DMS53 (cell line): ENCODE results near the gene NFIA.

Source experiments
- DNase-seq: peaks from one replicate; lab custom pipeline; 2025; lab: John Stamatoyannopoulos, UW

Gene NFIA

GRCh38 chr1:61082311-61083012 lies at the start of gene NFIA:
Gene NFIA (plus strand): TSS chr1:61082561.
- peak; percentile 94 for DNase-seq

DNA sequence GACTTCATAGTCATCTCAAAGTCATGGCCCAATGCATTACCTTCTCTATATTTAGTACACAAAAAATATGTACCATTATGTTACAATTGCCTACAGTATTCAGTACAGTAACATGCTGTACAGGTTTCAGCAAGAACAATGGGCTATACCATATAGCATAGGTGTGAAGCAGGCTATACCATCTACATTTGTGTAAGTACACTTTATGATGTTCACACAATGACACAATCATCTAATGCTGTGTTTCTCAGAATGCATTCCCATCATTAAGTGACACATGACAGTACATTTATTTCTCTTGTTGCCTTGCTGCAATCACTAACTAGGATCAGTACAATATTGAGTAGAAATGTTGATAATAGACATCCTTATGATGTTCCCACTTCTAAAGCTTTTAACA lies 46.5 kb upstream of the NFIA start:
- DNase-seq = peak; percentile 30

DNA sequence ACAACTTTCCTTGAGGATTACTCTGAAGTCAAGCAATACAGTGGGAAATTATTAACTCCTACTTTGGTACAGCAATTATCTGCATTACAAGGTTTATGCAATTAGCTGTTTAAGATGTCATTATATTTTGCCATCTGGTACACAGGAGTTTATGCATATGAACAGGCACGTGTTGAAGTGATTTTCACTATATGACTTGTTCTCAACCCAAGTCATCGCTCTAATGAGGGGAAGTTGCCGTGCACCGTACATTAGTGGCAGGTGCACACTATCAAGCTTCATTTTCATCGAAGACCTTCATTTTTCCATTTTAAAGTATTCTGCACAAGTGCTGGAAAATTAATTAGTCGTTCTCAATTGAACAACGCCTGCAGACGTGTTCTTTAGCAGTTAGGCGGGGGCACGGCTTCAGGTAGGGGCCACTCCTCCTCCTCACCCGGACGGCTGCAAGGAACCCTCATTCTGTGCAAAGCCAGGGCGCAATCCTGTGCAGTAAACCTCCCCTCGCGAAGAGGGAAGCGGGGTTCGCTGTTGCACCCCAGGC lies 39.8 kb upstream of the NFIA start:
- DNase-seq = no peak

DNA sequence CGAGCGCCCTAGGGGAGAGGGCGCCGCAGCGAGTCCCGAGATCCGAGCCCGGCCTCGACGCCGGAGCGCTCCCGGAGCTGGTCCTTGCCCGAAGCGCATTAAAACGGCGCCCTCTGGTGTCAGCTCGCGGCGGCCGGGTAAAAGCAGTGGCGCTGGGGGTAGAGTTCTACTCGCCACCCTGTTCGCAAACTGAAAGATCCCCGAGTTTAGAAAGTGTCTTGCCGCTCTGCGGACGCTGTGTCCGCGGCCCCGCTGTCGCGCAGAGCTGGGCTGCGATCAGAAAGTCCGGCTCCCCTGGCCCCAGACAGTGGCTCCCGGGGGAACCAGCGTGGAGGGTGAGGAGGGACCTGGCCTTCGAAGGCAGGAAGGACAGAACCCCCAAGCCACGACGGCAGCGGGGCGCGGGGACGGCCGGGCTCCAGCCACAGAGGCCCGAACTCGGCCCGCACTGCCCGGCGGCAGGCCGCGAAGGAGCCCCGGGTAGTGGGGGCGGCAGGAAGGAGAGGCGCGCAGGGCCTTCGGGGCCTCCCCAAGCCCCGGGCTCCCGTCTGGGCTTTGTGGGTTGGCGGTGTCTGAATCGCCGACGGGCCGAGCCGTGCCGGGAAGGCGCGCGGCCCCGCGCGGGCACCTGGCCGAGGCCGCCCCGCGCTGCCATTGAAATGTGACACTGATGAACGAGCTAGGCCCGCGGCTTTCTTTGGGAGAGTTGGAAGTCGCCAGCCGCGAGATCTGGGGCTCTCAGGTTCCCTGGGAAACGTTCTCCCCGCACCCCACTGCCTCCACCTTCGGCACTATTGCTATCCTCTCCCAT lies 39.1 kb upstream of the NFIA start:
- peak; percentile 95 for DNase-seq

- DNase-seq = no peak
Observed at GRCh38 chr1:61046434-61046833, 35.9 kb upstream of the NFIA start.

GRCh38 chr1:61047061-61047460 lies 35.3 kb upstream of the NFIA start:
- DNase-seq = no peak

GRCh38 chr1:61049850-61050540 lies 32.4 kb upstream of the NFIA start:
- peak; percentile 96 for DNase-seq

DNA sequence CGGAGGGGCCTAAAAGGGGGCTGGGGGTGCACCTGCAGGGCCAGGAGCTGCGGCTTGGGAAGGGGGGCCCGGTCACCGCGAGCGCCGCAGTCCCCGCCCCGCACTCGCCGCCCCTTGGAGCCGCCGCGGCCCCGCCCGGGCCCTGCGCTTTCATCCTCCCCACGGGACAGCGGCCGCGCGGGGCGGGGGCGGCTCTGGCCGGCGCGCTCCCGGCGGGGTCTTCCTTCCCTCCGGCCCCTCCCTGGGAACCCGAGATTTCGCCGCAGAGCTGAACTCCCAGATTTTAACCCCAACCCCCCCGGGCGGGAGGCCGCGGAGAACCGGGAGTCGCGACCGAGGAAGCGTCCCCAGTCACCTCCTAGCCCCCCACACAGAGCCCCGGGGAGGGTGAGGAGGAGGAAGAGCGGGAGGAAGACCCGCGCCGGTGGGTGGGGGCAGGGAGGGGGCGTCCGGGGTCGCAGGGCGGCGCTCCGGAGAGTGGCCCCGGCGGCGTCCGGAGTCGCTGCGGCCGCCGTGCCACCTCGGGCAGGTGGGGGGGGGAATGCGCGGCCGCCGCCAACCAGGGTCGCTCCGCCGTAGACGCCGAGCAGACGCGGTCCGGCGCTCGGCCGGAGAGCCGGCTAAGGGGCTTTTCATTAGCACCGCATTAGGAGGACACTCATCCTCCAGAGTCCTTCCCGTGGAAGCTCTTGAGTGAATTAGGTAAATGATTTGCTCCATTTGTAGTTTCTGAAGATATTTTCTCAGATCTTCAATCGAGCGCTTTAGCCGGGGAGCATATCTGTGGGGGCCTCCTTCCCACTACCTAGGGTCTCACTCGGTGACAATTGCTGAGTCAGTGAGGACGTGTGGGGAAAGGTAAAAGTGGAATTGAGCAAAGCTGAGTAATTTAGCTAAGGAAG lies 31.6 kb upstream of the NFIA start:
- DNase-seq = peak; percentile 77

DNA sequence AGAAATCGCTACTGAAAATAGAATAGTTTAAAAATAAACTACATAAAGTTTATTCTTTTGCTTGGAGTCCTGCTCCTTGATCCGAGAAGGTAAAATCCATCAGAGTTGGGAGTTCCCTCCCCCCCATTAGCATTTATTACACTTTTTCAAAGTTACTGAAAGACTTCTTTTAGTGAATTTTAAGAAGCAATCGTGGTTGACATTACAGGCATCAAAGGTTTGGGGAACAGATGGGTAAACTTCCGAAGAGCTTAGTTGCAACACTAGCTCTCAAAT lies 31.0 kb upstream of the NFIA start:
- no peak for DNase-seq

DNA sequence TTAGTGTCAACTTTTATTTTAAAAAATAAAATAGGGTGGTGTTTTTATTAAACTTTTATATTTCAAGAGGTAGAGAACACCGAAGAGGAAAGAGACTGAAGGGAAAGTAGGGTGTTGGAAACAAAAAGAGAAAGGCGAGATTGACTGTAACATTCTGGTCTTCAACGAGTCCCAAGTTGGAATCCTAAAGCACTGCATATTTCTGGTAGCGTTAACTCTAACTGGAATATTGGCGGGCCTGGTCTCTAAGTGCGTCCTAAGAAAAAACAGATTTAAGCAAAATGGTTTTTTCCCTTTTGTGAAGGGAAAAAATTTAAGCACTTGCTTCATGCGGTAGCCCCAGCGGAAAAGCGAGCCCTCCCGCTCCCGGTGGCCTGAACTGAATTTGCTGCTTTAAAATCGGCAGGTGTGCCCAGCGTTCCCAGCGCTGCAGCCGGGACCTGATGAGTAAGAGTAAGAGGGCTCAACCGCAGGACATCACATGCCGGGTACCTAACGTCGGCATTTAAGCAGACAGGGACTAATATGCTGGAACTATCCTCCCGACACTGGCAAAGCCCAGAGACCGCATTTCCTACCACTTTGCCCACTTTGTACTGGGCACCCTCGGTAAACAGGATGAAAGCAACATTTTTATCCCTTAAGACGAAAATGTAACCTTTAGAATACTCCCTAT lies 30.5 kb upstream of the NFIA start:
- DNase-seq = no peak

DNA sequence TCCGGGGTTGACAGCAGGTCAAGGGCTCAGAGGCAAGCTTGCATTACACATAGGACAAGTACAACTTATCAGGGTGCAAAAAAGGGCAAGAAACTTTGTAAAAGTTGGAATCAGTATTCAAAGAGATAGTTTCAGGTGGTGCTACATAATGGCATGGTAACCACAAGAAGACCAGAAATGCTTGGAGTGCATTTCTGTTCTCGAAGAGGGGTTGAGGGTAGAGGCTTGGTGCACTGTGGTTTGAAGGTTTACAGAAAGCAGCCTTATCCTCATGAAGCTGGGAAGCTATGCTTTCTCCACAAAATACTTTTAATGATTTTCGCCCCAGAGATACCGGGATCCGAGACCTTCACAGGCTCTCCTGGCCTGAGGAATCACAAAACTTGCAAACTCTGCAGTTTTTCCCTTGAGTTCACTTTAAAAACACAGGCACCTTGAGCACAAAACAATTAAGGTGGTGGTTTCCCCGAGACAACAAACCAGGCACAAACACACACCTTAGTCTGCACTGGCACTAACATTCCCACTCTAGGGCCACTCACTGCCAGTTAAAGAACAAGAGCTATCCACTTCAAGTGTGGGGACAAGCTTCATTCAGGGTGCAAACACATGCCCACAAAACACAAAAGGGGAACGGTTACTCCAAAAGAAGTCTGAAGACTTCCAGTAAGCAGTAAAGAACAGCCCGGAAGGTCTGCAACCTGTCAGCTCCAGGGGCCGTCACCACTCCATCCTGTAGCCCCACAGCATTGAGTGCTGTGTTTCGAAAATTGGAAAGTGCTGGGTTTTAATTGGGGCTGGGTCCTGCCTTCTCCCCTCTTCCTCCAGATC lies 29.8 kb upstream of the NFIA start:
- DNase-seq = no peak

DNA sequence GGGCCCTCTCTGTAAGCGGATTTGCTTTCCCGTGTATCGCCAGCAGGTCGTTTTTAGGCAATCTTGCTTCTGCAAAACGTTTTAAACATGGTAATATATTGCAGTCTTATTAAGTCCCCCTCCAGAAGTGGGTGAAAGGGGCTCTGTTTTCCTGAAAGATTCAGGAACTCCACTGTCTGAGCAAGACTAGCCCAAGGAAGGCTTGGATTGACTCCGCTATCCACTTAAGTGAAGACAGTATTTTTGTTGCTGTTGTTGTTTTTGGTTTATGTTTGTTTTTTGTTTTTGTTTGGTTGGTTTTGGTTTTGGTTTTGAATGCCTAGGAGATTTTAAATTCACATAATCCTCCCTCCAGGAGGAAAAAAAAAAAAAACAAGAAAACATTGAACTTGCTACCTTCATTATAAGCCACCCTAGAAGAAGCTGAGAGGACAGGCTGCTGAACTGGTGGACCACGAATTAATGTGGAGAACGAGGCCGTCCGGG lies 29.1 kb upstream of the NFIA start:
- DNase-seq = no peak

DNA sequence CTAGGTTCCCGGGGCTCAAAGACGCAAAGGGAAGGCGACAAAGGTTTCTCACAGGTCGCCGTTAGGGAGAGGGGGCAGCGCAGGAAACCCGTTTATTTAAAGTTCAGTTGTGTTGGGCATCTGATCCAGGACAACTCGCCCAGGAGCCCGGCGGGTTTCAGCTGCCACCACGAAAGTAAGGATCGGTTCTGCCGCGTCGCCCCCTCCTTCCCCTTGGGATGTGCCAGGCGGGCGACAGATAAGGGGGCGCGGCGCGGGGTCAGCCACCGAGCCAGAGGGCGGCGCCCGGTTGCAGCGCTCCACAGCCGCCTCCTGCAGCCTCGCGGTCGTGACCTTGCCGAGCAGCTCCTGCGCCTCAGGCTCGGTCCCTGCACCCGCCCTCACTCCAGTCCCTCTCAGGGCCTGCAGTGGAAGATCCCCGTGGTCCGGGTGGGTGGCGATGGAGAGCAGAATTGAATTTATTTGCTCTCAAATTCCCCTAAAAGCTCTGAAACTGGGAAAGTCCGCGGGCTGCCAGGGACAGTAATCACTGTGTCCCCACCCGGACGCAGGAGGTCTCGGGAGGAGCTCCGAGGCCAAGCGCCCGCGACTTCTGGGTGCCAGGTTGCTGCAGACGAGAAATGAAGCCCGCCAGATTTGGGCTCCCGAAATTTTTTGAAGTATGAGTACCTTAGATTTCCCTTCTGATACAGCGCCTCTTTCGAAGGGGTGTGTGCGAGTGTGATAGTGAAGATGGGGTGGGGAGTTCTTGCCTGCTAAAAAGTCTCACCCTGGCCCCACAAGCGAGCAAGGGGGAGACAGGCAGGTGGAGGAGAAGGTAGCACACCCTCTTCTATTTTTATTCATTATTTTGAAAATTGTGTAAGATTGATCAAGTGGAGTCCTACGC lies 28.4 kb upstream of the NFIA start:
- peak; percentile 70 for DNase-seq

DNA sequence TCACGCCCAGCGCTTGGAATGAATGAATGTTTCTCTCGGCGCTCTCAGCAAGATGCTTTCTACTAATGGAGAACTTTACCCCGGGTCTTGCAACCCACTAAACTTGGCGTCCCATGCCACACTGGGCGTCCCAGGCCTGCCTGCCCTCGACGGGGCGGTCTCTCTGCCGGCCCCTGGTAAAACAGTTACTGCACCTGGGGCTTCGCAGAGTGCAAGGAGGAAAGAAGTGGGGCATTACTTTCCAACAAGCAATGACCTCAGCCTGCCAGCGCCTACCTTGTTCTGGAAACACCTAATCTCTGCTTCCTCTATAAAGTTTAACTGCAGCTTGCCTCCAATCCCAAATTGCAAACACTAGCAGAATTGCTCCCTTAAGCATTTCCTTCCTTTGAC lies 27.8 kb upstream of the NFIA start:
- no peak for DNase-seq

GRCh38 chr1:61055110-61055614 lies 27.2 kb upstream of the NFIA start:
- peak; percentile 54 for DNase-seq

DNA sequence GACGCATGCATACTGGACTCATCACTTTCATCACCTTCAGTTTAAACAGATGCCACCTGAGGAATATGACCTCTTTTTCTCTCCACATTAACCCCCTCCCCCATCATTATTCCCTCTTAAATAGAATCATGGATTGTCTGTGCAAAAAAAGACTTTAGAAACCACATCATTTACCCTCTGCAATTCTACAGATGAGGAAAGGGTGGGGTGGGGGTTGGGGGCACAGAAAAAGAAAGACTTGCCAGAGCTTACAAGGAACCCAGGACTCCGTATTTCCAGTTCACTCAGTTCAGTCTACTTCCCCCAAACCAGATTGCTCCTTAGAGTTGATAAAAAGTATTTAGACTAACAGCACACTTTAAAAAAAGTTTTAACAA lies 26.2 kb upstream of the NFIA start:
- DNase-seq = peak; percentile 68

- DNase-seq = peak; percentile 91
Observed at GRCh38 chr1:61056573-61057439, 25.6 kb upstream of the NFIA start.
